ENCODE measurements around the gene KCNQ5.

KCNQ5 gene

DNA sequence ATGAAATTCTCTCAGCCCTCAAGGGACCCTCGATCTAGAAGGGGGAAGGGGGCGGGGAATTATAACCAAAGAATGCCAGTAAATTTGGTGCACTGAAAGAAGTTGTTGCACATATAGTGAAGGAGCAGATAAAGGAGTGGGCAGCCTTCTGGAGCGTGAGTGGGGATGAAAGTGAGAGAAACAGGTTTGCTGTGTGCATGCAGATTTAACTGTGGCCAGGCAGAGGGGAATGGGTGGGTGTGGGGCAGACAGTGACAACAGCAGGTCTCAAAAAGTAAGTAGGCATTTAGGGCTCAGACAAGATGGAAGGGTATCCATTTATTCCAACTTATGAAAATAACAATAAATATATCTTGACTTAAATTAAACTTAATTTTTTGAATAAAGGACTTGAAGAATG lies 149.1 kb downstream of the KCNQ5 start:
- no peaks in the 10 kb centered on the region for H3K36me3 Mint-ChIP-seq (ENCODE audit: insufficient read depth)
- H3K4me3 Mint-ChIP-seq, result no peak overlapping the region
- DNase-seq (ENCODE audit: low spot score in 2 of 2), result no peak
- no peaks in the 10 kb centered on the region for H3K27me3 Mint-ChIP-seq
- no peaks in the 10 kb centered on the region for H3K9me3 Mint-ChIP-seq
- H3K4me1 Mint-ChIP-seq, result no peaks in the 10 kb centered on the region
- H3K27ac Mint-ChIP-seq (ENCODE audit: low read depth), result no peak overlapping the region
- no peak for ATAC-seq (replicated peaks; ENCODE audit: extremely low read depth, poor library complexity, severe bottlenecking)

DNA sequence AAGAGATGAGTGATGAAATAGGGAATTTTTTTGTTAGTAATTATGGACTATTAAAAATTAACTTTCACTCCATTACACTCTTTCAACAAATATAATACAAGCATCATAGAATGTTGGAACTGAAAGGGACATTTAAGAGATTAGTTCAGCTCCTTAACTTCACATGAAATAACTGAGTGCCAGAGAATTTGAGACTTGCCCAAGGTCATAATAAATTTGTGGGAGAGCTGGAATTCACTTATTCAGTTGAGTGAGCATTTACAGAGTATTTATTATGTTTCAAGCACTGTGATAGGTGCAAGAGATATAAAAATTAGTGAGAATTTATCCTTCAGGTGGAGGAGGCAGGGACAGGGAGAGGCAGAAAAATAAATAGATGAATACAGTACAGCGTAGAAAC lies 154.6 kb downstream of the KCNQ5 start:
- no peaks in the 10 kb centered on the region for H3K27me3 Mint-ChIP-seq

DNA sequence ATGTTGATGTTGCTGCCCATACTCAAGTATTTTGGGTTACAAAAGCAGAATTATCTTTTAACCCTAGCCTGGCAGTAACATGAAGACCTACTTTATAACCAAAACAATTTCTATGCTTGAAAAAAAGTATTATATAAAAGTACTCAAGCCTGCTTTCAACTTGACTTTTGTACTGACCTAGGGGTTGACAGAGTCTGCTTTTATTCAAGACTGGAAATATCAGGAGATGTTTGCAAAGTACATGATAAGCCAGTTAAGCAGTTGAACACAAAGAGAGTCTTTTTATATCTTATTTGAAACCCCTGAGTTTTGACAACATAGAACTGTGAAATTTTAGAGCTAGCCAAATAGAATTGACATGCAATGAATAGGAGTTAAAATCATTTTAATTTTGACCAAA lies 159.8 kb downstream of the KCNQ5 start:
- no peaks in the 10 kb centered on the region for H3K27me3 Mint-ChIP-seq
- H3K4me1 Mint-ChIP-seq, result no peaks in the 10 kb centered on the region
- no peaks in the 10 kb centered on the region for H3K9me3 Mint-ChIP-seq
- no peak for ATAC-seq (replicated peaks; ENCODE audit: extremely low read depth, poor library complexity, severe bottlenecking)
- no peak for DNase-seq (ENCODE audit: low spot score in 2 of 2)
- H3K36me3 Mint-ChIP-seq (ENCODE audit: insufficient read depth), result no peaks in the 10 kb centered on the region
- H3K27ac Mint-ChIP-seq (ENCODE audit: low read depth), result no peak overlapping the region
- H3K4me3 Mint-ChIP-seq, result no peak overlapping the region

More for the DNA sequence above, 154.6 kb downstream of the KCNQ5 start:
- no peaks in the 10 kb centered on the region for H3K9me3 Mint-ChIP-seq
- no peaks in the 10 kb centered on the region for H3K36me3 Mint-ChIP-seq (ENCODE audit: insufficient read depth)
- no peak overlapping the region for H3K4me3 Mint-ChIP-seq
- H3K27ac Mint-ChIP-seq (ENCODE audit: low read depth), result no peak overlapping the region
- no peaks in the 10 kb centered on the region for H3K4me1 Mint-ChIP-seq
- DNase-seq (ENCODE audit: low spot score in 2 of 2), result no peak
- ATAC-seq (replicated peaks; ENCODE audit: extremely low read depth, poor library complexity, severe bottlenecking), result no peak

DNA sequence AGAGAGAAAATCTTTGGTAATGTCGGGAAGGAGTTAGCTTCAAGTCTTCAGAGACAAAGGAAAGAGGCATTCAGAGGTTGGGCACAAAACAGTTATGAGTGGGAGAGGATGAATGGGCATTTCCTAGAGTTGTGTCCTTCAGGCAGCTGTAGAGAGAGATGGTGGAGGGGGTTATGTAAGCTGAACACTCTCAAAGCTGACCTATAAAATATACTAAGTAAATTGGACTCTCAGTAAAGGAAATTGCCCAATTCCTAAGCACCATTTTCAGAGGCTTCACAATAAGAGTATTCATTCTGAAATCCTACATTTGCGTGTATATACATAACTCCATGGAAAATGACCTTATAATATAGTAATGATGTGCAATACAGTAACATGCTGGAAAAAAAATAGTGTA lies 161.2 kb downstream of the KCNQ5 start:
- Mint-ChIP-seq H3K9me3 (no peaks in the 10 kb centered on the region), H3K4me3 (no peak overlapping the region), H3K27me3 (no peaks in the 10 kb centered on the region), H3K27ac (ENCODE audit: low read depth) (no peak overlapping the region), H3K4me1 (no peaks in the 10 kb centered on the region), H3K36me3 (ENCODE audit: insufficient read depth) (no peaks in the 10 kb centered on the region)
- DNase-seq (ENCODE audit: low spot score in 2 of 2), result no peak
- no peak for ATAC-seq (replicated peaks; ENCODE audit: extremely low read depth, poor library complexity, severe bottlenecking)

DNA sequence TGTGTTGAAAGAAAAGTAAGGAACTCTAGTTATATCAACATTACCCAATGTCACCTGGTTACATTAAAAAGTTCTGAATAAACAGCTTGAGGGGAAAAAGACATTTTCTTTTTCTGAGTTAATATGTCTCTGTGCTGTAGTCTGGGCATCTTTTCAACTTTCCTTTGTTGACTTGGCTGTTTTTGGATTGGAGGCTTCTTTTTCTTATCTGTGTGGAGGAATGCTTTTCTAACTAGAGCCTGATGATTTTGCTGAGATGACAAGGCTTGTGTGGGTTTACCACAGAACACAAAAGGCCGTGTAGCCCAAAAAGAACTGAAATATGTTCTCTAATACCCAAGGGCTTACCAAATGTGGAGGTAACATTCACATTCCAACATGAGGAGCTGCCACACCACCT lies 161.8 kb downstream of the KCNQ5 start:
- no peak for ATAC-seq (replicated peaks; ENCODE audit: extremely low read depth, poor library complexity, severe bottlenecking)
- Mint-ChIP-seq H3K36me3 (ENCODE audit: insufficient read depth) (no peaks in the 10 kb centered on the region), H3K27ac (ENCODE audit: low read depth) (no peak overlapping the region), H3K9me3 (no peaks in the 10 kb centered on the region), H3K27me3 (no peaks in the 10 kb centered on the region), H3K4me1 (no peaks in the 10 kb centered on the region), H3K4me3 (no peak overlapping the region)
- DNase-seq (ENCODE audit: low spot score in 2 of 2), result no peak

DNA sequence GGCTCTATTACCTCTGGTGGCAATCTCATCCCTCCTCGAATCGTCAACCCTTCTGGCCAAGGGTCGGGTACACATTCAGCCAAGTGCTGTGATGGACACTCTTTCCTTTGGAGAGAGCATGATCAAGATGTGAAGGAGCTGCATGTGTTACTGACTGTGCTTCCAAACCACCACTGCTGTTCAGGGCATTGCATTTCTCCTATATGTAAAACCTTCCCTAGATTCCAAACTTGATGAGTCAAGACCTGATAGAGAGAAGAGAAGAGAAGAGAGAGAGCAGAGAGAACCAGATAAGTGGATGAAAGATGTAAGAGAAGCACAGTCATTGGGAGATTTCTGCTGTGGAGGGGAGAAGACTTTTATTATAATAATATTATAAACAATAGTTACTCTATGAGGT lies 162.2 kb downstream of the KCNQ5 start:
- no peak for DNase-seq (ENCODE audit: low spot score in 2 of 2)
- H3K9me3 Mint-ChIP-seq, result no peaks in the 10 kb centered on the region
- H3K4me3 Mint-ChIP-seq, result no peak overlapping the region
- H3K27ac Mint-ChIP-seq (ENCODE audit: low read depth), result no peak overlapping the region
- H3K36me3 Mint-ChIP-seq (ENCODE audit: insufficient read depth), result no peaks in the 10 kb centered on the region
- no peaks in the 10 kb centered on the region for H3K4me1 Mint-ChIP-seq
- no peaks in the 10 kb centered on the region for H3K27me3 Mint-ChIP-seq
- no peak for ATAC-seq (replicated peaks; ENCODE audit: extremely low read depth, poor library complexity, severe bottlenecking)

DNA sequence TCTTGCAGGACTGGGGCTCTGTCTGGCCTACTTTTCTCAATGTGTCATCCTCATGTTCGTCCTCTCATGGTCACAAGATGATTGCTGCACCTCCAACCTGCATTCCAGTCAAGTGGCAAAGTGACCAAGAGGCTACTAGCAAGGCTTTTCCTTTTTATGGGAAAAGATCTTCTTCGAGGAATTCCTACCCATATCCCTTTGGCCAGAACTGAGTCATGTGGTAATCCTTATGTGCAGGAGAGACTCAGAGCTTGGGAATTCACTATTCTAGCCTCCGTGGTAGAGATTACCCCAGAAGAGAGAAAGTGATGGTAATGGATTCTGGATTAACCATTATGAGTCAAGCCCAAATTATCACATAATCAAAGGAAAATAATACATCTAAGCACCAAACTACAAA lies 162.7 kb downstream of the KCNQ5 start:
- Mint-ChIP-seq H3K27ac (ENCODE audit: low read depth) (no peak overlapping the region), H3K4me3 (no peak overlapping the region), H3K36me3 (ENCODE audit: insufficient read depth) (no peaks in the 10 kb centered on the region), H3K9me3 (no peaks in the 10 kb centered on the region), H3K27me3 (no peaks in the 10 kb centered on the region), H3K4me1 (no peaks in the 10 kb centered on the region)
- no peak for ATAC-seq (replicated peaks; ENCODE audit: extremely low read depth, poor library complexity, severe bottlenecking)
- no peak for DNase-seq (ENCODE audit: low spot score in 2 of 2)

DNA sequence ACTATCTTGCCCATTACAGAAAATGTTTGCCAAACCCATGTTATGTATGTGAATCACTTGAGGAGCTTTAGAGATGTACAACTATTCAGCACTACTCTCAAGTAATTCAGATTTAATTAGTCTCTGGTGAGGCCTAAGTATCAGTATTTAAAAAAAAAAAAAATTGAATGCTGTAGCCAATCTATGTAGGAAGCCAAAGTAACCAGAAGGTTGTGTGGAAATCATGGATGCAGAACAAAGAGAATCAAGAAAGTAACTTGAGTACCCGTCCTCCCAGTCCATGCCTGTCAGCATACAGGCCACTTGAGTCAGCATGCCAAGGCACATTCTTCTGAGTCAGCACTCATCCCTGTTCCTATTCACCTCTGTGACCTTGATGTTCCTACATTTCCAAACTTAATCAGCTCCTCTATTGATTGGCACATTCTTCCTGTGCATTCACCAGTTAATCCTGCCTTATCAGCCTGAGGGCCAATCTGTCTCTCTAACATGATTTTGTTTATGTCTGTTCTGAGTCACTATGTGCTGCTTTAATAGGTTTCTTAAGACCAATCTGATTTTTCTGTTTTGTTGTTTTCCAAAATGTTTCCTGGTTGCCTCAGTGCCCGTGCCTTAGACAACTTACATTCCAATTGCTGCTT lies 165.6 kb downstream of the KCNQ5 start:
- ATAC-seq (replicated peaks; ENCODE audit: extremely low read depth, poor library complexity, severe bottlenecking) (no peak), DNase-seq (ENCODE audit: low spot score in 2 of 2) (no peak)
- no peaks in the 10 kb centered on the region for H3K36me3 Mint-ChIP-seq (ENCODE audit: insufficient read depth)
- no peaks in the 10 kb centered on the region for H3K27me3 Mint-ChIP-seq
- H3K4me1 Mint-ChIP-seq, result no peaks in the 10 kb centered on the region
- no peak overlapping the region for H3K4me3 Mint-ChIP-seq
- H3K9me3 Mint-ChIP-seq, result no peaks in the 10 kb centered on the region
- no peak overlapping the region for H3K27ac Mint-ChIP-seq (ENCODE audit: low read depth)

DNA sequence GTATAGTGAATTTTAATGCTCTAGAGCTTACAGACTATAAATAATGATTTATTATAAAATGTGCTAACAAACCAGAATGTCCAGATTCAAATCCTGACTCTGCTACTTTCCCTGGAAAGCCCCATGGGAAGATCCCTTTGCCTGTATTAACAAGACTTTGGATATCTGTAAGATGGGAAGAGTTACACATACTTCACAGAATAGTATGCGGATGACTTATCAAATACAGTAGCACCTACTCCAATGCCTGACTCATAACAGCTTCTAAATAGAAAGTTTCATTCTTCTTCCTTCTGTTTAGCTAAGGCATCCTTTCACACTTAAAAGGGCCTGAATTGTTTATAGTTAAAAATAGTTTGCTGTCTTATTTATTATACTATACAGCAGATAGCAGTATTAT lies 166.3 kb downstream of the KCNQ5 start:
- no peaks in the 10 kb centered on the region for H3K27me3 Mint-ChIP-seq
- DNase-seq (ENCODE audit: low spot score in 2 of 2) (no peak), ATAC-seq (replicated peaks; ENCODE audit: extremely low read depth, poor library complexity, severe bottlenecking) (no peak)
- H3K36me3 Mint-ChIP-seq (ENCODE audit: insufficient read depth), result no peaks in the 10 kb centered on the region
- no peaks in the 10 kb centered on the region for H3K9me3 Mint-ChIP-seq
- no peak overlapping the region for H3K4me3 Mint-ChIP-seq
- H3K27ac Mint-ChIP-seq (ENCODE audit: low read depth), result no peak overlapping the region
- H3K4me1 Mint-ChIP-seq, result no peaks in the 10 kb centered on the region

DNA sequence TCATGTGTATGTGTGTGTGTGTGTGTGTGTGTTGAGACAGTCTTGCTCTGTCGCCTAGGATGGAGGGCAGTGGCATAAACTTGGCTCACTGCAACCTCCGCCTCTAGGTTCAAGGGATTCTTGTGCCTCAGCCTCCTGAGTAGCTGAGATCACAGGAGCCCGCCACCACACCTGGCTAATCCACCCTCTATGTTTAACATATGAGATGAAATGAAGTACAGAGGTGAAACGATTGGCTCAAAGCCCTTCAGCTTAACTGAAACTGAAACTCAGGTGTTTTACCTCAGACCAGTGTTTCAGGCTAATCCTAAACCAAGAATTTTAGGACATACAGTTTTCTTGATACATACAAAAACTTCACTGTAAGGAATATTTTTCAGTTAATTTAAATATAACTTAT lies 167.3 kb downstream of the KCNQ5 start:
- DNase-seq (ENCODE audit: low spot score in 2 of 2) (no peak), ATAC-seq (replicated peaks; ENCODE audit: extremely low read depth, poor library complexity, severe bottlenecking) (no peak)
- H3K9me3 Mint-ChIP-seq, result no peaks in the 10 kb centered on the region
- H3K4me3 Mint-ChIP-seq, result no peak overlapping the region
- H3K27me3 Mint-ChIP-seq, result no peaks in the 10 kb centered on the region
- H3K4me1 Mint-ChIP-seq, result no peaks in the 10 kb centered on the region
- H3K36me3 Mint-ChIP-seq (ENCODE audit: insufficient read depth), result no peaks in the 10 kb centered on the region
- H3K27ac Mint-ChIP-seq (ENCODE audit: low read depth), result no peak overlapping the region

DNA sequence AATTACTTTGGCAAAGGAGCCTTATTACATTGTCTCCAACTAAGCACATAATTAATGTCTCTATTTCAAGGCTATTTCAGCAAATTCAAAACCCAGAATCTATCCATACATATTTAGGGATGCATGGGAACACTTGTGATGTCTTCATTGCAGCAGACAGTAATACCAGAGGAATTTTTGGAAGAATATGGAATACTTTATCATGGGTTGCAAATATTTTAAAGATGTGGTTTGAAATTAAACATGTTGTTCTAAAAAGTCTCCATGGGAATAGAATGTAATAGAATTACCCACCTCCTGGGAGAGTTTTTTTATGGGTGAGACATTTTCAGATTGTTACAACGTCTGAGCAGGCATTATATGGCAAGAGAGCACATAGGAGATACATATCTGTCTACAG lies 170.8 kb downstream of the KCNQ5 start:
- Mint-ChIP-seq H3K4me3 (no peak overlapping the region), H3K9me3 (no peaks in the 10 kb centered on the region), H3K4me1 (no peaks in the 10 kb centered on the region), H3K27ac (ENCODE audit: low read depth) (no peak overlapping the region), H3K27me3 (no peaks in the 10 kb centered on the region), H3K36me3 (ENCODE audit: insufficient read depth) (no peaks in the 10 kb centered on the region)
- DNase-seq (ENCODE audit: low spot score in 2 of 2) (no peak), ATAC-seq (replicated peaks; ENCODE audit: extremely low read depth, poor library complexity, severe bottlenecking) (no peak)

DNA sequence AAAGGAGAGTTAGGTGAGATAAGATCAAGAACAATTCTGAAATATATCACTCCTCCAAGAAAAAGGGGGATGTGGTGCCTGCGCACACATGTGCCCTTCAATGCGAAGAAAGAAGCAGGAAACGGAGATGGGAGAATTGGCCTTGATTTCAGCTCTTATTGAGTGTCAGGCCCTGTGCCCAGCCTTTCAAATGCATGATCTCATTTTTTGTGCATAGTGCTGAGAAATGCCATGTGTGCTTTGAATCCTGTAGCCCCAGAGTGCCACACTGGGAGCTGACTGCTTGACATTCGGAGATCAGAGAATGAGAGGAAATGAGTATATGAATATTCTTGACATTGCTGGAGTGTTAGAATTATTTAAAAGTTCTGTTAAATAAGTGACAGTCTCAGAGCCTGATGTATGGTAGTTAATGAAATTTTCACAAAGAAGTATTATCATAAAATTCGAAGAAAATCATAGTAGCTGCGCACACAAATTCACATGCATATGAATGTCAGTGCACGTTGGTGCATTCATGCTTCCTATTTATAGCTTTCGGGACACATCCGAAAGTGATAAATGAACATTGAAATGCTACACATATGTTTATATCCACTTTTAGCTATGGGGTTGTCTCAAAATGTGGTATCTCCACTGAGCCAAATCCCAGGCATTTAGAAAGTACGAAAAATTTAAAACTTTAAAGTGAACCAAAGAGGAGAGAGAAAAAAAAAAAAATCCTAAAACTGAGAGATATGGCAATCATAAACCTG lies 172.0 kb downstream of the KCNQ5 start:
- DNase-seq (ENCODE audit: low spot score in 2 of 2) (no peak), ATAC-seq (replicated peaks; ENCODE audit: extremely low read depth, poor library complexity, severe bottlenecking) (no peak)
- H3K36me3 Mint-ChIP-seq (ENCODE audit: insufficient read depth), result no peaks in the 10 kb centered on the region
- H3K9me3 Mint-ChIP-seq, result no peaks in the 10 kb centered on the region
- H3K4me1 Mint-ChIP-seq, result no peaks in the 10 kb centered on the region
- no peaks in the 10 kb centered on the region for H3K27me3 Mint-ChIP-seq
- H3K27ac Mint-ChIP-seq (ENCODE audit: low read depth), result no peak overlapping the region
- H3K4me3 Mint-ChIP-seq, result no peak overlapping the region

DNA sequence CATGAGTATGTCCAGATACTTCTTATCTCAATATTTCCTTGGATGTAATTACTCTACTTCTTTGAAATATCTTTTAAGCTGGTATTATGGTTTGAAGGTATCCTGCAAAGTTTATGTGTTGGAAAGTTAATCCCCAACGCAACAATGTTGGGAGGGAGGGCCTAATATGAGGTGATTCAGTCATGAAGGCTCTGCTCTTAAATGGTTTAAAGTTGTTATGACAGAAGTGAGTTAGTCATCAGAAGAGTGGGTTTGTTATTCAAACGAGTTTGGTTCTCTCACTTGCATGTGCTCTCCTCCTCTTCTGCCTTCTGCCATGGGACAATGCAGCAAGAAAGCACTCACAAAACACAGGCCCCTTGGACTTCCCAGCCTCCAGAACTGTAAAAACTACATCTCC lies 176.3 kb downstream of the KCNQ5 start:
- no peaks in the 10 kb centered on the region for H3K4me1 Mint-ChIP-seq
- H3K27me3 Mint-ChIP-seq, result no peaks in the 10 kb centered on the region
- ATAC-seq (replicated peaks; ENCODE audit: extremely low read depth, poor library complexity, severe bottlenecking) (no peak), DNase-seq (ENCODE audit: low spot score in 2 of 2) (no peak)
- H3K9me3 Mint-ChIP-seq, result peaks cover 5% of the 10 kb centered on the region
- H3K4me3 Mint-ChIP-seq, result no peak overlapping the region
- H3K27ac Mint-ChIP-seq (ENCODE audit: low read depth), result no peak overlapping the region
- no peaks in the 10 kb centered on the region for H3K36me3 Mint-ChIP-seq (ENCODE audit: insufficient read depth)
